Suprapubic skin (tissue), 4 donors: ENCODE measurements around the gene TTC14. TPM values are rescaled to one million over a fixed set of nuclear protein-coding genes. Genes with fewer than 3 reads are reported as not detected.
"Not testable (repeated sequence)": the region's sequence is repeated elsewhere in the genome, so short reads cannot be mapped to it uniquely, and the experiment has no call there.

Source experiments
- DNase-seq, 2 donors: peaks; one replicate each; pipeline ENCODE4 v3.0.0-alpha.2; 2019; ENCODE audit warnings: low spot score in 2 of 2
- H3K27ac ChIP-seq: fragments of 200-600 bp; sonication (generic); one replicate; pipeline ENCODE4 v1.5.1; 2019
- H3K27me3 ChIP-seq: fragments of 200-600 bp; sonication (generic); one replicate; pipeline ENCODE4 v1.5.1; 2019
- H3K36me3 ChIP-seq: fragments of 200-600 bp; sonication (generic); one replicate; pipeline ENCODE4 v1.5.1; 2019
- H3K4me1 ChIP-seq: fragments of 200-600 bp; sonication (generic); one replicate; pipeline ENCODE4 v1.5.1; 2019
- H3K4me3 ChIP-seq: fragments of 200-600 bp; sonication (generic); one replicate; pipeline ENCODE4 v1.5.1; 2019; ENCODE audit warnings: mild to moderate bottlenecking
- H3K9me3 ChIP-seq: fragments of 200-600 bp; sonication (generic); one replicate; pipeline ENCODE4 v1.5.1; 2019
- EP300 ChIP-seq: sonication (generic); formaldehyde crosslinking; IDR thresholded peaks from one replicate; pipeline ENCODE4 v1.6.1; 2017; ENCODE audit warnings: antibody characterized with exemption
- POLR2A ChIP-seq, 2 donors: fragments of 450-650 bp; IDR thresholded peaks; one replicate each; pipeline ENCODE4 v1.6.1; 2017; ENCODE audit warnings: antibody characterized with exemption in 2 of 2, mild to moderate bottlenecking in 2 of 2, moderate library complexity in 2 of 2
- POLR2AphosphoS5 ChIP-seq, 3 donors: sonication (generic); formaldehyde crosslinking; IDR thresholded peaks; one replicate each; pipeline ENCODE4 v1.6.1; 2017; ENCODE audit warnings: antibody characterized with exemption in 3 of 3
- WGBS: methylation state at CpG from one replicate; pipeline ENCODE4 v1.1.5; 2018; 5-methylcytosine and 5-hydroxymethylcytosine counted together
- total RNA-seq, 4 donors: library from RNA; depleted of rRNA; stranded (reverse); fragments of >200 nt; gene quantifications; one replicate each; pipeline ENCODE4 v1.1.0, GENCODE V29; 2016
- TF ChIP-seq, protein P1 (sequence below), 2 donors: fragments of 200-600 bp in 1 of 2; fragments of 450-650 bp in 1 of 2; sonication (generic) in 1 of 2; IDR thresholded peaks; one replicate each; pipeline ENCODE4 v1.5.1; 2016 to 2019; ENCODE audit warnings: antibody characterized with exemption in 2 of 2, mild to moderate bottlenecking in 1 of 2, moderate library complexity in 1 of 2

Gene TTC14
- total RNA-seq, 4 donors from 2014 or later: 15.1 to 62.2 (median 24.0) TPM

- peaks cover 15% of the 10 kb centered on the region for H3K36me3 ChIP-seq
- no peak overlapping the region for H3K27ac ChIP-seq
- 95% methylated on average over 12 of the region's 15 CpGs for WGBS
- peaks cover 12% of the 10 kb centered on the region for H3K4me1 ChIP-seq
- no peak overlapping the region for H3K4me3 ChIP-seq
- no peaks in the 10 kb centered on the region for H3K9me3 ChIP-seq
- H3K27me3 ChIP-seq: peaks cover 26% of the 10 kb centered on the region
- no peak for DNase-seq
- TF ChIP-seq, protein P1, sequence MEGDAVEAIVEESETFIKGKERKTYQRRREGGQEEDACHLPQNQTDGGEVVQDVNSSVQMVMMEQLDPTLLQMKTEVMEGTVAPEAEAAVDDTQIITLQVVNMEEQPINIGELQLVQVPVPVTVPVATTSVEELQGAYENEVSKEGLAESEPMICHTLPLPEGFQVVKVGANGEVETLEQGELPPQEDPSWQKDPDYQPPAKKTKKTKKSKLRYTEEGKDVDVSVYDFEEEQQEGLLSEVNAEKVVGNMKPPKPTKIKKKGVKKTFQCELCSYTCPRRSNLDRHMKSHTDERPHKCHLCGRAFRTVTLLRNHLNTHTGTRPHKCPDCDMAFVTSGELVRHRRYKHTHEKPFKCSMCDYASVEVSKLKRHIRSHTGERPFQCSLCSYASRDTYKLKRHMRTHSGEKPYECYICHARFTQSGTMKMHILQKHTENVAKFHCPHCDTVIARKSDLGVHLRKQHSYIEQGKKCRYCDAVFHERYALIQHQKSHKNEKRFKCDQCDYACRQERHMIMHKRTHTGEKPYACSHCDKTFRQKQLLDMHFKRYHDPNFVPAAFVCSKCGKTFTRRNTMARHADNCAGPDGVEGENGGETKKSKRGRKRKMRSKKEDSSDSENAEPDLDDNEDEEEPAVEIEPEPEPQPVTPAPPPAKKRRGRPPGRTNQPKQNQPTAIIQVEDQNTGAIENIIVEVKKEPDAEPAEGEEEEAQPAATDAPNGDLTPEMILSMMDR (IDR thresholded peaks at IDR 0.05): no peak
- TF ChIP-seq EP300 (no peak), POLR2AphosphoS5 (IDR thresholded peaks at IDR 0.05) (no peak), POLR2A (IDR thresholded peaks at IDR 0.05) (no peak)
Measured at GRCh38 chr3:180600473-180600872, 1.5 kb upstream of the TTC14 start.

DNA sequence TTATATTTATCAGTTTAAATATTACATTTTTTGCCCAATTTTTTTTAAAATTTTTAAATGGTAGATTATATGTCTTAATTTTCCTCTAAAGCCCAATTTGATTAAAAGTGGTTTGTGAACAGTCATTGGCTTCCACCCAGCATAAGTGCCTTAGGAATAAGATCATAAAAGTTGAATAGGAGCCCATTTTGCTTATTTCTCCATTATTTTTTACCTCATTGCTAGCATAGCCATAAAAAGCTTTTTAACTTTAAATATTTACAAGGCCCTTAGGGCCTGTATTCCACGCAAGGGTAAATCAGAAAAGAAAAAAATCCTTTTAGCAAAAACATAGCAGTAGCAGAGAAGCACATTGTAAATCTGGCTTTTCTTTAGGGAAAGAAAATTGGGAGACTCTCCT, 9.0 kb downstream of the TTC14 start:
- Histone ChIP-seq H3K36me3 (peaks cover 77% of the 10 kb centered on the region), H3K27me3 (no peaks in the 10 kb centered on the region), H3K9me3 (no peaks in the 10 kb centered on the region), H3K4me3 (no peak overlapping the region), H3K4me1 (no peaks in the 10 kb centered on the region), H3K27ac (no peak overlapping the region)
- 76% methylated on average over 1 of the region's 1 CpG for WGBS
- TF ChIP-seq POLR2AphosphoS5 (IDR thresholded peaks at IDR 0.05) (no peak), POLR2A (IDR thresholded peaks at IDR 0.05) (no peak), EP300 (no peak)
- TF ChIP-seq, protein P1 (IDR thresholded peaks at IDR 0.05): no peak
- no peak for DNase-seq

- TF ChIP-seq POLR2A (IDR thresholded peaks at IDR 0.05): no peak
- TF ChIP-seq, protein P1 (IDR thresholded peaks at IDR 0.05): no peak
- no peak for TF ChIP-seq EP300
- no peak for TF ChIP-seq POLR2AphosphoS5 (IDR thresholded peaks at IDR 0.05)
- Histone ChIP-seq H3K4me1 (no peaks in the 10 kb centered on the region), H3K27ac (no peak overlapping the region), H3K9me3 (no peaks in the 10 kb centered on the region), H3K27me3 (no peaks in the 10 kb centered on the region), H3K4me3 (no peak overlapping the region), H3K36me3 (peaks cover 63% of the 10 kb centered on the region)
- DNase-seq: no peak
- WGBS: 78% methylated on average over 5 of the region's 5 CpGs
Measured at GRCh38 chr3:180612364-180612763, 10.4 kb downstream of the TTC14 start.

GRCh38 chr3:180615954-180616353, 14.0 kb downstream of the TTC14 start:
- TF ChIP-seq EP300 (no peak), POLR2A (IDR thresholded peaks at IDR 0.05) (no peak), POLR2AphosphoS5 (IDR thresholded peaks at IDR 0.05) (no peak)
- TF ChIP-seq, protein P1 (IDR thresholded peaks at IDR 0.05): no peak
- no peaks in the 10 kb centered on the region for H3K4me1 ChIP-seq
- H3K27ac ChIP-seq: no peak overlapping the region
- no peaks in the 10 kb centered on the region for H3K9me3 ChIP-seq
- no peak overlapping the region for H3K4me3 ChIP-seq
- H3K27me3 ChIP-seq: no peaks in the 10 kb centered on the region
- DNase-seq: no peak
- peaks cover 29% of the 10 kb centered on the region for H3K36me3 ChIP-seq
- 53% methylated on average over 3 of the region's 3 CpGs for WGBS

DNA sequence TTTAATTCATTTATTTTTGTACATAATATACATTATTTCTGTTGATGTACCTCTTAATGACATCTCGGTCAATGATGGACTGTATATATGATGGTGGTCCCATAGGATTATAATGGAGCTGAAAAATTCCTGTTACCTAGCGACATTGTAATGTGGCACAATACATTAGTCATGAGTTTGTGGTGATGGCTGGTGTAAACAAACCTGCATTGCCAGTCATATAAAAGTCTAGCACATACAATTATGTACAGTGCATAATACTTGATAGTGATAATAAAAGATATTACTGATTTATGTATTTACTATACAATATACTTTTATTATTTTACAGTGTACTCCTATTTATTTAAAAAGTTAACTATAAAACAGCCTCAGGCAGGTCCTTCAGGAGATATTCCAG, 15.1 kb downstream of the TTC14 start:
- peaks cover 18% of the 10 kb centered on the region for H3K36me3 ChIP-seq
- no peaks in the 10 kb centered on the region for H3K9me3 ChIP-seq
- H3K27me3 ChIP-seq: no peaks in the 10 kb centered on the region
- no peak overlapping the region for H3K27ac ChIP-seq
- no peaks in the 10 kb centered on the region for H3K4me1 ChIP-seq
- no peak for DNase-seq
- TF ChIP-seq, protein P1 (IDR thresholded peaks at IDR 0.05): no peak
- TF ChIP-seq POLR2A (IDR thresholded peaks at IDR 0.05): no peak
- TF ChIP-seq POLR2AphosphoS5 (IDR thresholded peaks at IDR 0.05): no peak
- TF ChIP-seq EP300: no peak
- no peak overlapping the region for H3K4me3 ChIP-seq
- WGBS: 96% methylated on average over 2 of the region's 2 CpGs

DNA sequence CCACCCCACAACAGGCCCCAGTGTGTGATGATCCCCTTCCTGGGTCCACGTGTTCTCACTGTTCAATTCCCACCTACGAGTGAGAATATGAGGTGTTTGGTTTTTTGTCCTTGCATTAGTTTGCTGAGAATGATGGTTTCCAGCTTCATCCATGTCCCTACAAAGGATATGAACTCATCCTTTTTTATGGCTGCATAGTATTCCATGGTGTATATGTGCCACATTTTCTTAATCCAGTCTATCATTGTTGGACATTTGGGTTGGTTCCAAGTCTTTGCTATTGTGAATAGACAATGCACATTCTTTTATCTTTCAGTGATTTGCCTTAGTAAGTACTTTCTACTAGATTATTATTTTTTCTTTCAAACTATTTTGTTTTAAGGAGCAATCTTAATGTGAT, 16.6 kb downstream of the TTC14 start:
- H3K9me3 ChIP-seq, H3K4me1 ChIP-seq, H3K36me3 ChIP-seq, DNase-seq, H3K4me3 ChIP-seq, H3K27ac ChIP-seq, H3K27me3 ChIP-seq: not testable (repeated sequence)
- 94% methylated on average over 2 of the region's 2 CpGs for WGBS
